ENCODE results near the gene CLTB. TPM values are rescaled to one million over a fixed set of nuclear protein-coding genes. Genes with fewer than 3 reads are reported as not detected.

The CLTB gene
- total RNA-seq, 1 experiment from 2014 or later: 34.5 TPM

DNA sequence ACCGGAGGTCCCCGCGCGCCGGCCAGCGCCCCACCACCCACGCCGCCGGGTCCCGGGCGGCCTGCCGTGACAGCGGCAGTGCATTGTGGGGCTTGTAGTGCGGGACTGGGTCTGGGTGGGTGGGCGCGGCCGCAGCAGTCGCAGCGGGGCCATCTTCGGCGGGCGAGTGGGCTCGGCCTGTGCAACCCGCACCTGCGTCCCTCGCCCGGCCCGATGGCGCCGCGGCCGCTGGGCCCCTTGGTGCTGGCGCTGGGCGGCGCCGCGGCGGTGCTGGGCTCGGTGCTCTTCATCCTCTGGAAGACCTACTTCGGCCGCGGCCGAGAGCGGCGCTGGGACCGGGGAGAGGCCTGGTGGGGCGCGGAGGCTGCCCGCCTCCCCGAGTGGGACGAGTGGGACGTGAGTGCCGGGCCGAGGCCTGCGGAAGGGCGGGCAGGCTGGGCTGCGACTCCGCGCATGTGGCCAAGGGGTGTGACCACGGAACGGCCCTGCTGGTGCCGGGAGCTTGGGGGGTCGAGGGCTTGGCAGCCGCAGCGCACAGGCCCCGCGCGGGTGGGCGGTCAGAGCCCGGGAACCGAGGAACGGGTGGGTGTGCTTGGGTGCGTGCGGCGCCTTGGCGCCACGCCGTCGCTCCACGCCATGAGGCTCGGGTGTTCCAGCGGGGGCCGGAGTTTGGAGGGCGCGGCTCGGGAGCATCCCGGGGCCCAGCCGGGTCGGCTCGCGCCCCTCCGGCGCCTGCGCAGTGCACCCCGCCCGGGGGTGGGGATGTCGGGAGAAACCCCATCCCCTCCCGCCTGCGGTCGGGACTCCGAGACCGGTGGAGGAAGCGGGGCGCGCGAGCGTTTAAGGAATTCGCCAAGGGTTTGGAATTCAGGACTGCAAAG is 50.7 kb downstream of the CLTB start, which contains the start of gene ARL10:
Gene ARL10, plus strand, starts transcription at position 137 of the 881 bp plus-strand sequence. Its CDS starts 77 bp downstream, at position 214.
- H3K23ac ChIP-seq (ENCODE audit: insufficient read length, low read depth, low read length): no peak within 1 kb of the TSS

More for the DNA sequence above, 50.7 kb downstream of the CLTB start, which contains the start of gene ARL10:
- H3K18ac ChIP-seq (ENCODE audit: insufficient read length, low read depth, low read length): no peak within 1 kb of the TSS
- no peak within 1 kb of the TSS for H3K4ac ChIP-seq (ENCODE audit: low read depth, low read length)
- TF ChIP-seq, protein P1, sequence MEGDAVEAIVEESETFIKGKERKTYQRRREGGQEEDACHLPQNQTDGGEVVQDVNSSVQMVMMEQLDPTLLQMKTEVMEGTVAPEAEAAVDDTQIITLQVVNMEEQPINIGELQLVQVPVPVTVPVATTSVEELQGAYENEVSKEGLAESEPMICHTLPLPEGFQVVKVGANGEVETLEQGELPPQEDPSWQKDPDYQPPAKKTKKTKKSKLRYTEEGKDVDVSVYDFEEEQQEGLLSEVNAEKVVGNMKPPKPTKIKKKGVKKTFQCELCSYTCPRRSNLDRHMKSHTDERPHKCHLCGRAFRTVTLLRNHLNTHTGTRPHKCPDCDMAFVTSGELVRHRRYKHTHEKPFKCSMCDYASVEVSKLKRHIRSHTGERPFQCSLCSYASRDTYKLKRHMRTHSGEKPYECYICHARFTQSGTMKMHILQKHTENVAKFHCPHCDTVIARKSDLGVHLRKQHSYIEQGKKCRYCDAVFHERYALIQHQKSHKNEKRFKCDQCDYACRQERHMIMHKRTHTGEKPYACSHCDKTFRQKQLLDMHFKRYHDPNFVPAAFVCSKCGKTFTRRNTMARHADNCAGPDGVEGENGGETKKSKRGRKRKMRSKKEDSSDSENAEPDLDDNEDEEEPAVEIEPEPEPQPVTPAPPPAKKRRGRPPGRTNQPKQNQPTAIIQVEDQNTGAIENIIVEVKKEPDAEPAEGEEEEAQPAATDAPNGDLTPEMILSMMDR (conservative IDR thresholded peaks at IDR 0.05): no peak
- H3K9ac ChIP-seq (ENCODE audit: extremely low read depth, insufficient read length, low read length): peak within 1 kb of the TSS; percentile 56
- Mint-ChIP-seq H3K9me3 (no peaks in the 10 kb centered on the region), H3K36me3 (ENCODE audit: insufficient read depth in 1 of 3, low read depth in 3 of 3) (peaks cover 9 to 19% (median 12%) of the 10 kb centered on the region in 3 experiments), H3K27ac (no peak within 1 kb of the TSS), H3K4me1 (peaks cover 10 to 12% of the 10 kb centered on the region in 2 experiments), H3K27me3 (ENCODE audit: low read depth) (peaks cover 55% of the 10 kb centered on the region), H3K4me3 (peak within 1 kb of the TSS; percentile 64 to 82)
- H4K20me1 ChIP-seq (ENCODE audit: control insufficient read depth, insufficient read depth, insufficient read length): no peaks in the 10 kb centered on the region
- H2AFZ ChIP-seq (ENCODE audit: low read length): no peak within 1 kb of the TSS
- no peaks in the 10 kb centered on the region for H3K79me1 ChIP-seq (ENCODE audit: insufficient read depth, low read depth, low read length, poor library complexity, severe bottlenecking)
- no peak within 1 kb of the TSS for H3K27ac ChIP-seq (ENCODE audit: insufficient read length, low read depth, low read length)
- peak within 1 kb of the TSS; percentile 79 for H3K4me2 ChIP-seq (ENCODE audit: insufficient read depth, insufficient read length, low read length)
- no peak within 1 kb of the TSS for H2BK15ac ChIP-seq (ENCODE audit: low read depth, low read length)
- no CpG with 5 or more reads among the region's 108 CpGs for WGBS (ENCODE audit: extremely low coverage, insufficient read length, low lambda C conversion rate)
- H2BK120ac ChIP-seq (ENCODE audit: low read depth, low read length, poor library complexity, severe bottlenecking): no peak within 1 kb of the TSS
- H3K9me3 ChIP-seq (ENCODE audit: control insufficient read depth, low read depth, low read length): no peaks in the 10 kb centered on the region
- no peak within 1 kb of the TSS for H4K5ac ChIP-seq (ENCODE audit: insufficient read length, low read depth, low read length)
- H2BK20ac ChIP-seq (ENCODE audit: low read depth, low read length, poor library complexity, severe bottlenecking): no peak within 1 kb of the TSS
- H3K27me3 ChIP-seq (ENCODE audit: insufficient read depth, low read length): peaks cover 11% of the 10 kb centered on the region; the same call in 1 of the 2 replicates
- no peak within 1 kb of the TSS for H2BK12ac ChIP-seq (ENCODE audit: insufficient read length, low read depth, low read length)
- H2BK5ac ChIP-seq (ENCODE audit: insufficient read length, low read length): no peak within 1 kb of the TSS
- H3T11ph ChIP-seq (ENCODE audit: low read length): no peak within 1 kb of the TSS
- peaks cover 2% of the 10 kb centered on the region; the same call in 1 of the 2 replicates for H3K79me2 ChIP-seq (ENCODE audit: insufficient read depth, low read length)
- peaks cover 23% of the 10 kb centered on the region for H3K23me2 ChIP-seq (ENCODE audit: insufficient read length, low read depth, low read length, poor library complexity, severe bottlenecking)
- H4K8ac ChIP-seq (replicated peaks; ENCODE audit: insufficient read length, low read depth, low read length): no peak within 1 kb of the TSS
- H3K14ac ChIP-seq (ENCODE audit: insufficient read depth, low read length): peak within 1 kb of the TSS; percentile 73
- H4K91ac ChIP-seq (ENCODE audit: insufficient read length, low read depth, low read length): no peak within 1 kb of the TSS
- H3K4me1 ChIP-seq (ENCODE audit: insufficient read depth, low read length): no peaks in the 10 kb centered on the region
- no peak within 1 kb of the TSS for H2AK5ac ChIP-seq (ENCODE audit: insufficient read length, low read length)
- H3K56ac ChIP-seq (ENCODE audit: insufficient read length, low read depth, low read length): no peak within 1 kb of the TSS
- DNase-seq: peak; percentile 43

All from H9 (cell line).